GM21825 (cell line): ENCODE results near the gene TMEM123.

Experiments used
- ATAC-seq: cut with Tn5 transposase; IDR thresholded peaks from one replicate; pipeline ENCODE4 v1.9.1; 2021; ENCODE audit warnings: mild to moderate bottlenecking, moderate library complexity; ENCODE audit not compliant: unreplicated experiment

TMEM123 gene

DNA sequence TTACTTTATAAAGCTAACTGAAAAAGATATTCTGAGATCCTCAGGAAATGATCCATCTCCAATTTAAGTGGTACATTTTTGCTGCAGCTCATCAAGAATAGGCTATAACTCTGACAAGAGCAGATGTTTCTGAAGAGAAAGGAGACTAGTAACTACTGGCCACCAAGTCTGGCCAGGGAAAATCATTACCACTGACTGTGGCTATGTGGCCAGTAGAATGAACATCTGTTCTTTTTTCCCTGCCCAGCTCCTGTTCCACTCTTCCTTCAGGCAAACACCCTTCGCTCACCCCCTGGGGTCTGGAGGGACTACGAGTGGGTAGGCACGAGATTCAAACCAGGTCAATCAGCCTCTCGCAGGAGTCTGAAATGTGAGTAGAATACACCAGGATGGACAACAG lies 23.9 kb downstream of the TMEM123 start:
- ATAC-seq, result no peak

DNA sequence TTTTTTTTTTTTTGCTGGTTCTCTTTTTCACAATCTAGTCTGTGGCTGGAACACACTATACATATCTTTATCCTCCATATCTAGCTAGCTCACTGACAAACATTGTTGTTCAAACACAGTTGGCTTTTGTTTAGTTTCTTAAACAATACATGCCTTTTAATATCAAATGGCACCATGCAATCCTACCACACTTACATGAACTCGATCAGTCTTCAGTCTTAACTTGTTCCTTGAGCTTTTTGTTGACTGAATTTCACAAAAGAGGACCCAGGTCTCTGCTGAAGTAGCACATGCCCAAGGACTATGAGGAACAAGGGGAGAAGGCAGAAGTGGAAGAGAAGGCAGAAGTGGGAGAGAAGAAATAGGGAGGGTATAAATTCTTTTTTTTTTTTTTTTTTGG lies 25.5 kb downstream of the TMEM123 start:
- no peak for ATAC-seq

DNA sequence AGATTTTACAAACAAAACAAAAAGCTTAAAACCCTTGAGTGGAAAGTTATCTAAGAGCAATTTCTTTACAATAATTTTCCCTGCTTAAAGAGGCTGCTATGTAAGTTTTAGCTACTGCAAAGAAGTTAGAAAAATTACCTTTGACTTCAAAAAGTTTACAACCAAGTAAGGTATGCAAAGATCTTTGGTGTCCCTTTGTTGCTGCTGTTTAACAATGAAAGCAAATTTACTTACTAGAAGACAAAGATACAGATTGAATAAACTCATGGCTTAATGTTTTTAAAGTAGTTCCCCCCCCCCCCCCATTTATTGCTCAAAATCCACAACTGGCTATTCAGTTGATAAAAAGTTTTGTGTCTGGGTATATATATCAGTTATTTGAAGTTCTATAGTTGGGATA lies 26.0 kb downstream of the TMEM123 start:
- no peak for ATAC-seq

DNA sequence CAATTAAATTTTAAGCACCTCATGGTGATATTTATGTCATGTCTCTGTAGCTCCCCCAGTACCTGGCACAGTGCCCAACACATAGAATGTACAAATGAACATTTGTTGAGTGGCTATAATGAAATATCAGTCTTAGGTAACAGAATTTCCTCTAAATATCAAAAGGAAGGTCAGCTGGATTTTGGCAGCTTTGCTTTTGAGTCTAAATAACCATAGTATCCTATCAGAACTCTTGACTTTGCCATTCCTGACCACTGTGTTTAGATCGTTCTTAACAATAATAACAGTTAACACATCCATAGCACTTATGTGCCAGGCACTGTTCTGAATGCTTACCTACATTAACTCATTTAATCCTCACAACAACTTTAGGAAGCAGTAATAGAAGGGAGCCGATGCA lies 26.6 kb downstream of the TMEM123 start:
- ATAC-seq, result no peak

DNA sequence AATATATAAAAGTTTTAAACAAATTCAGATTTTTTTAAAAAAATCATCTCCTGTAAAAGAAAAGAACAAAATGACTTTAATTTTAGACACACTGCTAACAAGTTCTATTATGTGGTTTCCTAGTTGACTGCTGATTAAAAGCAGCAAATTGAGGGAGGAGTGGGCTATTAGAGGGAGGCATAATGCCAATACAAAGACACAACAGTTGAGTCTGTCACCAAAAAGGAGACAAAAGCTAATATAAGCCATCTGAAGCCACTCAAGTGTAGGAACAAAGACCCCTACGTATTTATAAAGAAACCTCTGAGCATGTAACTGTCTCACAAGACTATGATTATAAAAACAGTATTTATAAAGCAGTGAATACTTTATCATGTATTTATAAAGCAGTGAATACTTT lies 28.6 kb downstream of the TMEM123 start:
- no peak for ATAC-seq

DNA sequence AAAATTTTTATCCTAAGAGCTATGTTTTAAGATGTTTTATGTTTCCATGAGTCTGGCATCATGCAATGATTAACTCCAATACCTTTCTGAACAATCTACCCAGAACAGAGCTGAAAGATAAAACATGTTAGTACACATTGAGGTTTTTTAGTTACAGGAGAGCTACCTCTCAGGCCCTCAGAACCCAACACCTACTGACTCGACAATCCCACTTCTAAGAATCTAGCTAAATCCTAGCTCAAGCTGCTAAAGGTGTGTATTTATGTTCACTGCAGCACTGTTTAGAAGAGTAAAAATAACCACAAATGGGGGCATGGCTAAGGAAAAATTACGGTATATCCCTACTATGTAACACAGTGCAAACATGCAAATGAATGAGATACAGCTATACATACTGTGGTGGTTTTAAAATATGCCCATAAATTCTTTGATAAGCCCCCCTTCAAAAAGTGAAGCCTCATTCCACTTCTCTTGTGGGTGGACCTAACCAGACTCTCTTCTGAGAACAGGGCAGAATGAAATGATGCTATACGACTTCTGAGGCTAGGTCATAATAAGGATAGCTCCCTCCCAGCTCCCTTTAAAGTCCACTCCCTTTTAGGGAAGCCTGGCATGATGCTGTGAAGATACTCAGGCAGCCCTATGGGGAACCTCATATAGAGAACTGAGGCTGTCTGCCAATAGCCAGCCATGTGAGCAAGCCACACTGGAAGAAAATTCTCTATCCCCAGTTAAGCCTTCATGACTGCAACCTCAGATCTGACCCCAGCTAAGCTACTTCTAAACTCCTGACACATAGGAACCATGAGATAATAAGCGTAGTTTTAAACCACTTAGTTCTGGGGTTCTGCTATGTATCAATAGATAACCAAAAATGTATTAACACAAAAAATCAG lies 29.5 kb downstream of the TMEM123 start:
- no peak for ATAC-seq

DNA sequence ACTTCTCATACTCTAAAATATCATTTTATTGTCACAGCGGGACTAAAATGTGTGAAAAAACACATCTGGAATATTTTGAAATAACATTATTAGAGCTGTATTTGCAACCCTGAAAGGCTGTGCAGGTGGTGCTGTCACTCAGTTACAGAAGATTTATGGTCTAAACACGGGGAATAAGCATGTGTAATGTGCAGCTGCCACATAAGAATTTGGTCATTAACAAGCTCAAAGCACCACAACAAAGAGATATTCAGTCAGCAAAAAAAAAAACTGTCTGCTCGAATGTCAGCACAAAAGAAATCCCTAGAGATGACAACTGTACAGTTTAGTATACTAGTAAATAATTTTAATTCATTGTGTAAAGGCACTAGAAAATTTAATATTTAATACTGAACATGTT lies 31.3 kb downstream of the TMEM123 start:
- ATAC-seq, result no peak

DNA sequence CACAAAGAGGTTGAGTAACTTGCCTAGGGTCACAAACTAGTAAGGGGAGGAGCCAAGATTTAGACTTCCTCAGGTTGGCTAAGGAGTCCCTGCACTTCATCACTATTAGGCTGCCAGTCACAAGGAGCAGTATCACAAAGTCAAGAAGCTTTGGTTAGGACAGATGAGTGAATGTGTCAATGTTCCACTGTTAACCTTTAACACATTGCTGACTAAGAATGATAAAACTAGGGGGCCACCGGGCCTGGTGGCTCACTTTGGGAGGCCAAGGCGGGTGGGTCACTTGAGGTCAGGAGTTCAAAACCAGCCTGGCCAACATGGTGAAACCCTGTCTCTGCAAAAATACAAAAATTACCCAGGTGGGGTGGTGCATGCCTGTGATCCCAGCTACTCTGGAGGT lies 32.0 kb downstream of the TMEM123 start:
- ATAC-seq, result peak; percentile 89

DNA sequence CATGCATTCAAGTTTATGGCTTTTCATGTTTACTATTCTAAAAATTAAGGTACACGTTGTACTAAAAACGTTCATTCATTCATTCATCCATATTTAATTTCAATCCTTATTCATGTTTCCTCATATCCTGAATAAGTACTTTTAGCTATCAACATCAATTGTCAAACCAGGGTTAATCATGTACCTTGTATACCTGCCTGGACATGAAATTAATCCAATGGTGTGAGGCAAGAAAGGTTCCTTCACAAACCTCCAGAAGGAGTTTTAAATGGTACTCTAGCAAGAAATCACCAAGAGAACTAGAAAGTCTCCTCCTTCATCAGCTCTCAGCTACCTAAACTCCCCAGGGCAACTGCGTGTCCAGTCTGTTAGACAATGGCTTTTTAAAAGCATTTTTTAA lies 33.4 kb downstream of the TMEM123 start:
- no peak for ATAC-seq

DNA sequence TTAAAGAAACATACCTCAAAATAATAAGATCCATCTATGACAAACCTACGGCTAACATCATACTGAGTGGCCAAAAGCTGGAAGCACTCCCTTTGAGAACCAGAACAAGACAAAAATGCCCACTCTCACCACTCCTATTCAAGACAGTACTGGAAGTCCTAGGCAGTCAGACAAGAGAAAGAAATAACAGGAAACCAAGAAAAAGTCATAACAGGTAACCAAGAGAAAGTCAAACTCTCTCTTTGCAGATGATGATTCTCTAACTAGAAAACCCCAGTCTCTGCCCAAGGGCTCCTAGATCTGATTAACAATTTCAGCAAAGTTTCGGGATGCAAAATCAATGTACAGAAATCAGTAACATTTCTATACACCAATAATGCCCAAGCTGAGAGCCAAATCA lies 35.6 kb downstream of the TMEM123 start:
- no peak for ATAC-seq

DNA sequence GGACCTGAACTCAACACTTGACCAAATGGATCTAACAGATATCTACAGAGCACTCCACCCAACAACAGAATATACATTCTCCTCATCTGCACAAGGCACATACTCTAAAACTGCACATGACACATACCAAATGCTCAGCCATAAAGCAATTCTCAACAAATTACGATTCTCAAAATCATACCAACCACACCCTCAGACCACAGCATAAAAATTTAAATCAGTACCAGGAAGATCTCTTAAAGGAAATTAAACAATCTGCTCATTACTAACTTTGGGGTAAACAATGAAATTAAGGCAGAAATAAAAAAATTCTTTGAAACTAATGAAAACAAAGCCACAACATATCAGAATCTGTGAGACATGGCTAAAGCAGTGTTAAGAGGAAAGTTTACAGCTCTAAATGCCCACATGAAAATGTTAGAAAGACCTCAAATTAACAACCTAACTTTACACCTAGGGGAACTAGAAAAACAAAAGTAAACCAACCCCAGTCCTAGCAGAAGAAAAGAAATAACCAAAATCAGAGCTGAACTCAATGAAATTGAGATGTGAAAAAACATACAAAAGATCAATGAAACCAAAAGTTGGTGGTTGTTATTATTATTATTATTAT lies 37.2 kb downstream of the TMEM123 start:
- ATAC-seq, result no peak

DNA sequence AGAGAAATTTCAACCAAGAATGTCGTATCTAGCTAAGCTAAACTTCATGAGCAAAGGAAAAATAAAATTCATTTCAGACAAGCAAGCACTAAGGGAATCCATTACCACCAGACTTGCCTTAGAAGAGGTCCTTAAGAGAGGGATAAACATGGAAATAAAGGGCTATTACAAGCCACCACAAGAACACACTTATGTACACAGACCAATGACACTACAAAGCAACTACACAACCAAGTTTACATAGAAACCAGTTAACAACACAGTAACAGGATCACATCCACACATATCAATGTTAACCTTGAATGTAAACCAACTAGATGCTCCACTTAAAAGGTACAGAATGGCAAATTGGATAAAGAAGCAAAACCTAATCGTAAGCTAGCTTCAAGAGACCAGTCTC lies 38.0 kb downstream of the TMEM123 start:
- ATAC-seq, result no peak

DNA sequence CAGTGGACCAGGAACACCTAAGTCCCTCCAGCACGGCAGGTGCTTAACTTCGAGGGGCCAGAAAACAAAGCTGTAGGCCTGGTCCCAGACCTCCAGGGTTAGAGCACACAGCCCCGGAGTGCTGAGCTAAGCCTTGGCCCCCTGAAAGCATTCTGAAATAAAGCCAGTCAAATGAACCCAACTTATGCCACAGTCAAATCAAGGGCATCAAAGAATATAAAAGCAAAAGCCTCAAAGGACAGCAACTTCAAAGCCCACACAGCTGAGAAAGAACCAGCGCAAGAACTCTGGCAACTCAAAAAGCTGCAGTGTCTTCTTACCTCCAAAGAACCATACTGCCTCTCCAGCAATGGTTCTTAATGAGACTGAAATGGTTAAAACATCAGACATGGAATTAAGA lies 39.1 kb downstream of the TMEM123 start:
- no peak for ATAC-seq

DNA sequence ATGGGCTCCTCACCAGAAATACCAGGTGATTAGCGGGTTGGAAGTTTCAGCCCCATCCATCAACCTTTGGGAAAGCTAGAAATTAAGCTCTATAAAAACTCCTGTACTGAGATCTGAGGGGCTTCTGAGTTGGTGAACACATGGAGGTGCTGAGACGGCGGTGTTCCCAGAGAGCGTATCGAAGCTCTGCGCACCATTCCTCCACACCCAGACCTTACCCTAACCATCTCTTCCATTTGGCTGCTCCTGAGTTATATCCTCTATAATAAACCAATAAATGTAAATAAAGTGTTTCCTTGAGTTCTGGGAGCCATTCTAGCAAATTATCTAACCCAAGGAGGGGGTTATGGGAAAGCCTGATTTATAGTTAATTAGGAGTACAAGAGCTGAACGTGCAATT lies 41.4 kb downstream of the TMEM123 start:
- ATAC-seq, result no peak

DNA sequence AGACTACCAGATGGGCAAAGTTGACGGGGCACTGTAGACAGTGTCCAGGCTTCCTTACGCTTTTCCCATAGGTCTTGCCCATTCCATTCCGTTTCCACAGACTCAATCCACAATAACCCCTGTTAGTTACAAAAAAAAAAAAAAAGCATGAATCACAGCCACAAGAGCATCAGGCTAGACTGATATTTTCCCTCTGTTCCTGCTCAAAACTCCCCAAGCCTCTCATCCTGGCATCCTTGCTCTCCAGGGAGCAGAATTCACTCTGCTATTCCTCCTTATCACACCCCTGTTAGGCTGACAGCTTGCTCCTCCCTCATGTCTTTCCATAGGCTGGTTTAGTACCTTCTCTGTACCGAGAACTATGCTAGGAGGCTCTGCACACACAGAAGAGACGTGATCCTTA lies 42.2 kb downstream of the TMEM123 start:
- no peak for ATAC-seq

DNA sequence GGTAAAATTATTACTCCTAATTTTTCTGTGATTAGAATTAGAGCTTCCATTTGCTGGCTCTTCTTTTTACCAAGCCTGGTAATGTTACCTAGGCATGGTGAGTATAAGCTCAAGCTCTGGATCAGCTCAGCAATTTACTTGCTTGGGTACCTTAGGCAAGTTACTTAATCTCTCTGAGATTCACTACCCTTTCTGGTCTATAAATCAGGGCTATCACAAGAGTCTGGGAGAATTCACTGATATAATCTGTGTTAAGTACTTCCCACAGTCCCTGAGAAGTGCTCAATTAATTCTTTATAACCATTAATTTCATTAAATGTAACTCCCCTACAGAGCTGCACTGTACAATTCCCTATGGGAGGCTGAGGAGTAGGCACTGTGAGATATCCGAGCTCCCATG lies 44.2 kb downstream of the TMEM123 start:
- ATAC-seq, result no peak

DNA sequence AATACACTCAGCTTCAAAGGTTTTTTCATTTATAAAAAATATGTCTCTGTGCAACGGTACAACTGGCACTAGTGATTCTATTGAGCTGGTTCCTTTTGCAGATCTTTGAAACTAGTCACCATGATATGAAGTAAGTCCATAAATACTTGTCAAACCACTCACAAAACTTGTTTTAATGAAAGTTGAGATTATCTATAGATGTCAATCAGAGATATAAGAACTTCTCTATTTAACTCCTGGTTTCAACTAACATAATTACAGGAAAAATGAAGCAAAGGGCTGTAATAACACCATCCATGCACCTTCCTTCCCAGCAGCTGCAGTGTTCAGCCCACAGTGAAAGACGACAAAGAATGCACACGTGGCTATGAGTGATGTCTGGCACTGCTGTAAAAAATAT lies 44.7 kb downstream of the TMEM123 start:
- ATAC-seq, result no peak

DNA sequence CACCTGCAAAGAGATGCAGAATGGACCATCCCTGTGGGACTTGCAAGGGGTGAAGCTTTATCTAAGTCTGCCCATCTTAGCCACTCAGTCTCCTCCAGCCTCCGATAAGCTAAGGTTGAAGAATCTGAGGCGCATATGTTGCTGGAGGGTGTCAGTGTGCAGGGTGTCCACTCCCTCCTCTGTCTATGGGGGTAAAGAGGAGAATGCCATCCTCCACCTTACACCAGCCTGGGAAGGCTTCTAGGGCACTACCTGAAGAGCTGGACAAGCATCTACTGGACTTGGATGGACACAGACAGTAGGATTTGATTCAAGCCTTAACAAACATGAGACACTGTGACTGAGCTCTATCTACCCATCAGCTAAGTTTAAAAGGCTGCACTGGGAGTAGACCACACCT lies 46.5 kb downstream of the TMEM123 start:
- ATAC-seq, result no peak

DNA sequence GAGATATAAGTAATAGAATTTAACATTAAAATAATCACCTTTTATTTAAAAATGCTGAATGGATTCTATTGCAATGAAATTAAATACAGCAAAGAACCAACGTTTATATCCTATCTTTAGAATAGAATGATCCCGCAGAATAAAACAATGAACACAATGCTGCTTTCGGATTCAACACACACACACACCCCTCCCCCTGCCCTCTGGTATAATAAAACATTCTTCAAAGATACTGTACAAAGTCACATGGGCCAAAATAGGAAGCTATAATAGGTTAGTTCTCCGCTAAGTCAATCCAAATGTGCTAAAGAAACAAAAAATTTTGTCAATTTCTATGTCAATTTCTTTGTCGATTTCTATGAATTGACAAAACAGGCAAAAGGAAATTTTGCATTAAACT lies 47.1 kb downstream of the TMEM123 start:
- no peak for ATAC-seq

DNA sequence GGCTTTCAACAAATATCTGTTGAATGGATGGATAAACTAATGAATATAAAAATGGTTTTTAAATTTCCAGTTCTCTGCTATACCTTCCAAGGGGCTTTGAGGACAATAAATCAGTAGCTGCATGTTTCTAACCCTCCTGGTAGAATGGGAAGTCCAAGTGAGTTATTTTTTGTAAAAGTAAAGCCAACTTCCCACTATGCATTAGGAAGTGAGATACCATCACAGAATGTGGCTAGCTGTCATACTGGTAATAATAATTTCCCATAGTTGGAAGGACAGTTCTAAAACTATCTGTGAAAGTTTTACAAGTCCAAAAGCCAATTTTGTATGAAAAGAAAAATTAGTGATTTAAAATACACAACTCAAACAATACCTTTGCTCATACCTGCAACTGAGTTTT lies 50.0 kb downstream of the TMEM123 start:
- no peak for ATAC-seq

DNA sequence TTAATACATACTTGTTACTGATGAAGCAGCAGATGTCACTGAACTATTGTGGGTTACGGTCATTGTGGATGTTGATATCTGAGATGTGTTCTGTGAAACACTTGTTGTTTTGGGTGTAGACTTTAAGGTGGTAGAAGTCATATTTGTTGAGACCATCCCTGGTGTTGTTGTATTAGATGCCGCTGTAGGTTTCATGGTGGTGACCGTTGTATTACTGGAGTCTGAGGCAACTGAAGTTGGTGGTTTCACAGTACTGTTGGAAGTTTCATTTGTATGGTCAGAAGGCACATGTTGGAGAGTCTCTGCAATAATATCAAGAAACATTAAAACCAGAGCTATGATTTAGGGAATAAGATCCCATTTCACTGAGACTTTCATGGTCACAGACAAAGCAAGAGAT lies 50.7 kb downstream of the TMEM123 start:
- no peak for ATAC-seq

DNA sequence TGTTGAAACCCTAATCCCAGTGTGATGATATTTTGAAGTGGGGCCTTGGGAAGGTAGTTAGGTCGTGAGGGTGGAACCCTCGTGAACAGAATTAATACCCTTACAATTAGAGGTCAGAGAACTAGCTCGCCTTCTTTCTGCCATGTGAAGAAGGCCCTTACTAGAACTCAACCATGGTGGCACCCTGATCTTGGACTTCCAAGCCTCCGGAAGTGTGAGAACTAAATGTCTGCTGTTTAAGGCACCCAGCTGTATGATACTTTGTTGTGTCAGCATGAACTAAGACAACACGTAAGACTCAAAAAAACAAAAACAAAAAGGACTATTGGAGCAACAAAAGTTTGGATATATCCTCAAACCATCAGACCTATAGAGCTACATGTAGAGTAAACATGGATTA lies 52.0 kb downstream of the TMEM123 start:
- no peak for ATAC-seq

DNA sequence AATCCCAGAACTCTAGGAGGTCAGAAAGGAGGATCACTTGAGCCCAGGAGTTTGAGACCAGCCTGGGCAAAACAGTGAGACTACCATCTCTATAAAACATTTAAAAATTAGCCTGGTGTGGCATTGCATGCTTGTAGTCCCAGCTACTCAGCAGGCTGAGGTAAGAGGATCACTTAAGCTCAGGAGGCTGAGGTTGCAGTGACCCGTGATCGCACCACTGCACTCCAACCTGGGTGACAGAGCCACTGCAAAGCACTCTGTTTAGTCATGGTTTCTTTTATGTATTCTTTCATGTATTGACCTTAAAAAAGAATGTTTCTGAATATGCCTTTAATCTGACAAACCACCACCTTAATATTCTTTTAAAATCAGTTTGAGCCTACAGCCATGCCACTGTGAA lies 53.4 kb downstream of the TMEM123 start:
- no peak for ATAC-seq
